ENCODE measurements around the gene FGGY. TPM values are rescaled to one million over a fixed set of nuclear protein-coding genes. Genes with fewer than 3 reads are reported as not detected.

FGGY gene
- total RNA-seq, 2 donors from 2014 or later: 14.1 to 14.8 TPM

- Mint-ChIP-seq H3K4me3 (no peak overlapping the region), H3K36me3 (ENCODE audit: low read depth) (no peaks in the 10 kb centered on the region), H3K9me3 (no peaks in the 10 kb centered on the region), H3K27me3 (ENCODE audit: insufficient read depth) (no peaks in the 10 kb centered on the region), H3K27ac (no peak overlapping the region), H3K4me1 (peaks cover 14% of the 10 kb centered on the region)
- TF ChIP-seq, protein P1, sequence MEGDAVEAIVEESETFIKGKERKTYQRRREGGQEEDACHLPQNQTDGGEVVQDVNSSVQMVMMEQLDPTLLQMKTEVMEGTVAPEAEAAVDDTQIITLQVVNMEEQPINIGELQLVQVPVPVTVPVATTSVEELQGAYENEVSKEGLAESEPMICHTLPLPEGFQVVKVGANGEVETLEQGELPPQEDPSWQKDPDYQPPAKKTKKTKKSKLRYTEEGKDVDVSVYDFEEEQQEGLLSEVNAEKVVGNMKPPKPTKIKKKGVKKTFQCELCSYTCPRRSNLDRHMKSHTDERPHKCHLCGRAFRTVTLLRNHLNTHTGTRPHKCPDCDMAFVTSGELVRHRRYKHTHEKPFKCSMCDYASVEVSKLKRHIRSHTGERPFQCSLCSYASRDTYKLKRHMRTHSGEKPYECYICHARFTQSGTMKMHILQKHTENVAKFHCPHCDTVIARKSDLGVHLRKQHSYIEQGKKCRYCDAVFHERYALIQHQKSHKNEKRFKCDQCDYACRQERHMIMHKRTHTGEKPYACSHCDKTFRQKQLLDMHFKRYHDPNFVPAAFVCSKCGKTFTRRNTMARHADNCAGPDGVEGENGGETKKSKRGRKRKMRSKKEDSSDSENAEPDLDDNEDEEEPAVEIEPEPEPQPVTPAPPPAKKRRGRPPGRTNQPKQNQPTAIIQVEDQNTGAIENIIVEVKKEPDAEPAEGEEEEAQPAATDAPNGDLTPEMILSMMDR (conservative IDR thresholded peaks at IDR 0.05): no peak
- no peak overlapping the region for H3K4me3 ChIP-seq (ENCODE audit: low read length)
- no peak for DNase-seq
- no peaks in the 10 kb centered on the region for H3K36me3 ChIP-seq (ENCODE audit: control insufficient read depth, insufficient read depth, low read length)
- H3K27ac ChIP-seq (ENCODE audit: low read depth, low read length): no peak overlapping the region
- WGBS, 2 experiments (ENCODE audit: insufficient coverage in 1 of 2, insufficient read length in 1 of 2): 71 to 100% methylated on average over 1 to 2 of the region's 2 CpGs
- no peaks in the 10 kb centered on the region for H3K4me1 ChIP-seq (ENCODE audit: control insufficient read depth, insufficient read depth, low read length)
- H3K9ac ChIP-seq (ENCODE audit: extremely low read depth, low read length, poor library complexity, severe bottlenecking): no peak overlapping the region
- H3K27me3 ChIP-seq (ENCODE audit: control insufficient read depth, insufficient read depth, low read length, poor library complexity, severe bottlenecking): no peaks in the 10 kb centered on the region
- H3K9me3 ChIP-seq (ENCODE audit: control insufficient read depth, low read length): no peaks in the 10 kb centered on the region
Measured at GRCh38 chr1:59486615-59487014, 189.7 kb downstream of the FGGY start.

GRCh38 chr1:59487335-59488031 lies 190.6 kb downstream of the FGGY start:
- no peak overlapping the region for H3K4me3 ChIP-seq (ENCODE audit: low read length)
- Mint-ChIP-seq H3K4me1 (peaks cover 14% of the 10 kb centered on the region), H3K9me3 (peaks cover 5% of the 10 kb centered on the region), H3K36me3 (ENCODE audit: low read depth) (no peaks in the 10 kb centered on the region), H3K4me3 (no peak overlapping the region), H3K27me3 (ENCODE audit: insufficient read depth) (no peaks in the 10 kb centered on the region), H3K27ac (no peak overlapping the region)
- no peak for DNase-seq
- no peak overlapping the region for H3K27ac ChIP-seq (ENCODE audit: low read depth, low read length)
- TF ChIP-seq, protein P1 (conservative IDR thresholded peaks at IDR 0.05): no peak
- H3K9me3 ChIP-seq (ENCODE audit: control insufficient read depth, low read length): no peaks in the 10 kb centered on the region
- WGBS, 2 experiments (ENCODE audit: insufficient coverage in 1 of 2, insufficient read length in 1 of 2): 78% methylated on average over 2 of the region's 2 CpGs; no CpG with 5 or more reads in 1 of the 2 experiments
- no peaks in the 10 kb centered on the region for H3K36me3 ChIP-seq (ENCODE audit: control insufficient read depth, insufficient read depth, low read length)
- no peaks in the 10 kb centered on the region for H3K27me3 ChIP-seq (ENCODE audit: control insufficient read depth, insufficient read depth, low read length, poor library complexity, severe bottlenecking)
- H3K4me1 ChIP-seq (ENCODE audit: control insufficient read depth, insufficient read depth, low read length): no peaks in the 10 kb centered on the region
- H3K9ac ChIP-seq (ENCODE audit: extremely low read depth, low read length, poor library complexity, severe bottlenecking): no peak overlapping the region

- Histone ChIP-seq H3K4me3 (ENCODE audit: low read length) (no peak overlapping the region), H3K9ac (ENCODE audit: extremely low read depth, low read length, poor library complexity, severe bottlenecking) (no peak overlapping the region), H3K27ac (ENCODE audit: low read depth, low read length) (no peak overlapping the region), H3K9me3 (ENCODE audit: control insufficient read depth, low read length) (peaks cover 9% of the 10 kb centered on the region), H3K36me3 (ENCODE audit: control insufficient read depth, insufficient read depth, low read length) (no peaks in the 10 kb centered on the region), H3K27me3 (ENCODE audit: control insufficient read depth, insufficient read depth, low read length, poor library complexity, severe bottlenecking) (no peaks in the 10 kb centered on the region), H3K4me1 (ENCODE audit: control insufficient read depth, insufficient read depth, low read length) (no peaks in the 10 kb centered on the region)
- H3K27ac Mint-ChIP-seq: no peak overlapping the region
- H3K36me3 Mint-ChIP-seq (ENCODE audit: low read depth): no peaks in the 10 kb centered on the region
- H3K4me1 Mint-ChIP-seq: peaks cover under 1% of the 10 kb centered on the region
- TF ChIP-seq, protein P1 (conservative IDR thresholded peaks at IDR 0.05): no peak
- H3K27me3 Mint-ChIP-seq (ENCODE audit: insufficient read depth): no peaks in the 10 kb centered on the region
- 91 to 94% methylated on average over 1 of the region's 1 CpG for WGBS, 2 experiments (ENCODE audit: insufficient coverage in 1 of 2, insufficient read length in 1 of 2)
- DNase-seq: no peak
- H3K9me3 Mint-ChIP-seq: peaks cover 10% of the 10 kb centered on the region
- no peak overlapping the region for H3K4me3 Mint-ChIP-seq
Measured at GRCh38 chr1:59492500-59492899, 195.6 kb downstream of the FGGY start.

Data from endodermal cell (in vitro differentiated cells).